Caco-2 (cell line): ENCODE results near the gene FLT3LG. TPM values are rescaled to one million over a fixed set of nuclear protein-coding genes. Genes with fewer than 3 reads are reported as not detected.

ENCODE experiments used
- BruUV-seq: library from RNA; stranded (reverse); fragments of 400-500 nt; replicated peaks from 2 replicates; lab custom pipeline; 2021; lab: Mats Ljungman, UMichigan
- CTCF ChIA-PET: fragments of 300-600 bp; sonication (Branson Sonifier 250); formaldehyde crosslinking; loops from one replicate; lab custom pipeline; 2022; ENCODE audit warnings: antibody characterized with exemption; lab: Charles Lee
- POLR2A ChIA-PET: fragments of 300-600 bp; sonication (Branson Sonifier 250); formaldehyde crosslinking; loops from one replicate; lab custom pipeline; 2022; ENCODE audit warnings: antibody characterized with exemption; lab: Charles Lee
- DNase-seq, 2 experiments: peaks; one replicate each; pipeline versions ENCODE4 v3.0.0 to v3.0.0-alpha.2; 2020 to 2022
- H3K27me3 ChIP-seq: replicated peaks from 2 replicates; pipeline ENCODE4 v1.6.0; 2011; ENCODE audit warnings: low read length; ENCODE audit not compliant: control insufficient read depth, insufficient read depth
- H3K36me3 ChIP-seq: 2 replicates; pipeline ENCODE4 v1.5.1; 2011; ENCODE audit warnings: low read length; ENCODE audit not compliant: control insufficient read depth, insufficient read depth
- H3K4me1 ChIP-seq: fragments of 250-450 bp; sonication (Bioruptor Pico); 2 replicates; pipeline ENCODE4 v1.5.1; 2020; ENCODE audit warnings: mild to moderate bottlenecking
- H3K4me3 ChIP-seq: 2 replicates; pipeline ENCODE4 v1.5.1; 2011; ENCODE audit warnings: low read depth, mild to moderate bottlenecking, control low read depth, low read length
- H3K9me3 ChIP-seq: fragments of 250-450 bp; sonication (Bioruptor Pico); 2 replicates; pipeline ENCODE4 v1.5.1; 2020; ENCODE audit warnings: mild to moderate bottlenecking, moderate library complexity
- H3K27ac Mint-ChIP-seq: one replicate; pipeline ENCODE4 v1.8.0; 2022; ENCODE audit warnings: mixed read lengths; ENCODE audit not compliant: unreplicated experiment
- H3K27me3 Mint-ChIP-seq: one replicate; pipeline ENCODE4 v1.8.0; 2022; ENCODE audit warnings: mixed read lengths; ENCODE audit not compliant: insufficient read depth, unreplicated experiment
- H3K36me3 Mint-ChIP-seq: one replicate; pipeline ENCODE4 v1.8.0; 2022; ENCODE audit warnings: mild to moderate bottlenecking, mixed read lengths; ENCODE audit not compliant: insufficient read depth, unreplicated experiment
- H3K4me1 Mint-ChIP-seq: one replicate; pipeline ENCODE4 v1.8.0; 2022; ENCODE audit warnings: low read depth, mixed read lengths; ENCODE audit not compliant: unreplicated experiment
- H3K4me3 Mint-ChIP-seq: one replicate; pipeline ENCODE4 v1.8.0; 2022; ENCODE audit warnings: mild to moderate bottlenecking, moderate library complexity, mixed read lengths; ENCODE audit not compliant: unreplicated experiment
- H3K9me3 Mint-ChIP-seq: one replicate; pipeline ENCODE4 v1.8.0; 2022; ENCODE audit warnings: mixed read lengths; ENCODE audit not compliant: unreplicated experiment
- intact Hi-C: fragments of 100-400 bp; cut with micrococcal nuclease; formaldehyde crosslinking; loops from one replicate; pipeline ENCODE4 v1.10.0; 2022; ENCODE audit not compliant: unreplicated experiment
- total RNA-seq: library from RNA; stranded (reverse); gene quantifications from 2 replicates; pipeline ENCODE4 v1.2.3, GENCODE V29; 2022
- TF ChIP-seq, protein P1 (sequence below), 2 experiments: fragments of 200-600 bp in 1 of 2; IDR thresholded peaks; 1 replicate in 1 of 2; 2 replicates in 1 of 2; pipeline versions ENCODE4 v1.5.1 to v1.8.0; 2011 to 2022; ENCODE audit warnings: antibody characterized with exemption in 1 of 2, control low read depth in 1 of 2, inconsistent platforms in 1 of 2, low read depth in 1 of 2, low read length in 1 of 2, mild to moderate bottlenecking in 1 of 2, moderate library complexity in 1 of 2; ENCODE audit not compliant: insufficient read depth in 1 of 2, severe bottlenecking in 1 of 2, unreplicated experiment in 1 of 2

The FLT3LG gene
- total RNA-seq, 1 experiment from 2014 or later: 2.1 TPM

DNA sequence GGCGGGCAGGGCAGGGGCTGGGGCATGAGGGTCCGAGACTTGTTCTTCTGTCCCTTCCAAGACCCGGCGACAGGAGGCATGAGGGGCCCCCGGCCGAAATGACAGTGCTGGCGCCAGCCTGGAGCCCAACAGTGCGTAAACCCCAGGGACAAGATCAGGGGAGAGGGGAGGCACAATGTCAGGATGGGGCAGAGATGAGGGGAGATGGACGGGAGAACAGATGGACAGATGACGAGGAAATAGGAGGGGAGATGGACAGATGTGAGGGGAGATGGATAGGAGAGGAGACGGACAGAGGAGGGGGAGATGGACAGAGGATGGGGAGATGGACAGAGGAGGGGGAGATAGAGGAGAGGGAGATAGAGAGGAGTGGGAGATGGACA is 518 bp downstream of the FLT3LG start:
- peak overlapping the region; percentile 72 for H3K4me3 Mint-ChIP-seq
- Histone ChIP-seq H3K4me1 (no peaks in the 10 kb centered on the region; the same call in 1 of the 2 replicates), H3K36me3 (no peaks in the 10 kb centered on the region), H3K9me3 (no peaks in the 10 kb centered on the region), H3K4me3 (peak overlapping the region; percentile 51), H3K27me3 (no peaks in the 10 kb centered on the region)
- peaks cover 10% of the 10 kb centered on the region for H3K4me1 Mint-ChIP-seq
- peaks cover 26% of the 10 kb centered on the region for H3K36me3 Mint-ChIP-seq
- peaks cover 3% of the 10 kb centered on the region for H3K27me3 Mint-ChIP-seq
- no TSS peak for BruUV-seq
- H3K9me3 Mint-ChIP-seq: no peaks in the 10 kb centered on the region
- no peak overlapping the region for H3K27ac Mint-ChIP-seq
- TF ChIP-seq, protein P1, sequence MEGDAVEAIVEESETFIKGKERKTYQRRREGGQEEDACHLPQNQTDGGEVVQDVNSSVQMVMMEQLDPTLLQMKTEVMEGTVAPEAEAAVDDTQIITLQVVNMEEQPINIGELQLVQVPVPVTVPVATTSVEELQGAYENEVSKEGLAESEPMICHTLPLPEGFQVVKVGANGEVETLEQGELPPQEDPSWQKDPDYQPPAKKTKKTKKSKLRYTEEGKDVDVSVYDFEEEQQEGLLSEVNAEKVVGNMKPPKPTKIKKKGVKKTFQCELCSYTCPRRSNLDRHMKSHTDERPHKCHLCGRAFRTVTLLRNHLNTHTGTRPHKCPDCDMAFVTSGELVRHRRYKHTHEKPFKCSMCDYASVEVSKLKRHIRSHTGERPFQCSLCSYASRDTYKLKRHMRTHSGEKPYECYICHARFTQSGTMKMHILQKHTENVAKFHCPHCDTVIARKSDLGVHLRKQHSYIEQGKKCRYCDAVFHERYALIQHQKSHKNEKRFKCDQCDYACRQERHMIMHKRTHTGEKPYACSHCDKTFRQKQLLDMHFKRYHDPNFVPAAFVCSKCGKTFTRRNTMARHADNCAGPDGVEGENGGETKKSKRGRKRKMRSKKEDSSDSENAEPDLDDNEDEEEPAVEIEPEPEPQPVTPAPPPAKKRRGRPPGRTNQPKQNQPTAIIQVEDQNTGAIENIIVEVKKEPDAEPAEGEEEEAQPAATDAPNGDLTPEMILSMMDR (IDR thresholded peaks at IDR 0.05; ENCODE audit: insufficient read depth in 1 of 2, low read depth in 1 of 2, low read length in 1 of 2, severe bottlenecking in 1 of 2, unreplicated experiment in 1 of 2): no peak
- POLR2A ChIA-PET: no interaction called here
- intact Hi-C loops: no loop called here
- DNase-seq: no peak
- CTCF ChIA-PET: interaction anchor here (1.3 kb wide), 1 partner anchor 72 kb away, joined by 3 read pairs; no protein-coding TSS in a partner anchor

DNA sequence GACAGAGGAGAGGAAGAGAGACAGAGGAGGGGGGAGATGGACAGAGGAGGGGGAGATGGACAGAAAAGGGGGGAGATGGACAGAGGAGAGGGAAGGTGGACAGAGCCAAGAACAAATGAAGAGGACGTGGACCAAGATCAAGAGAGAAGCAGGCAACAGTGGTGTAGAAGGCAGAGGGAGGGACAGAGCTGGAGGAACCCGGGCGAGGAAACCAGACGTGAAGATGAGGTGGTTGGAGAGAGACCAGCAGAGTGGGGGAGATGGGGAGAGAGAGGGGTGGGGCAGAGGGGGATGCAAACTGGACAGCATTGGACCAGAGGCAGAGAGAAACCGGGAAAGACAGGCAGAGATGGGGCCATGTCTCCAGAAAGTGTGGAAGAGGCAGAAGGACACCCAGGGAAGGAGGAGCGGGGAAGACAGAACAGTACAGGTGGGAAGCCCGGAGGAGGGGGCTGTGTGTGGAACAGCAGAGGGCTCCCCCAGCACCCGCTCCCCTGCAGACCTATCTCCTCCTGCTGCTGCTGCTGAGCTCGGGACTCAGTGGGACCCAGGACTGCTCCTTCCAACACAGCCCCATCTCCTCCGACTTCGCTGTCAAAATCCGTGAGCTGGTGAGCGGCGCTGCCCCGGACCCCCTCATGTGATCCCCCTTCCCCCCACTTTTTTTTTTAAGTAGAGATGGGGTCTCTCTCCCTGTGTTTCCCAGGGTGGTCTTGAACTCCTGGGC is 1.3 kb downstream of the FLT3LG start:
- H3K27me3 ChIP-seq: no peaks in the 10 kb centered on the region
- no peak overlapping the region for H3K4me3 ChIP-seq
- no peak for DNase-seq
- CTCF ChIA-PET: interaction anchor here (0.8 to 1.6 kb wide), 6 partner anchors 20 to 482 kb away, joined by 3 to 9 read pairs (median 6); partner anchors contain the start of genes ALDH16A1, GYS1, PIH1D1 and RPS11
- H3K9me3 ChIP-seq: no peaks in the 10 kb centered on the region
- peaks cover 10% of the 10 kb centered on the region for H3K4me1 Mint-ChIP-seq
- intact Hi-C loops: no loop called here
- H3K36me3 Mint-ChIP-seq: peaks cover 26% of the 10 kb centered on the region
- no peak overlapping the region for H3K4me3 Mint-ChIP-seq
- no peaks in the 10 kb centered on the region for H3K9me3 Mint-ChIP-seq
- H3K4me1 ChIP-seq: no peaks in the 10 kb centered on the region; the same call in 1 of the 2 replicates
- peaks cover 3% of the 10 kb centered on the region for H3K27me3 Mint-ChIP-seq
- no TSS peak for BruUV-seq
- TF ChIP-seq, protein P1 (IDR thresholded peaks at IDR 0.05; ENCODE audit: insufficient read depth in 1 of 2, low read depth in 1 of 2, low read length in 1 of 2, severe bottlenecking in 1 of 2, unreplicated experiment in 1 of 2): no peak
- H3K36me3 ChIP-seq: no peaks in the 10 kb centered on the region
- POLR2A ChIA-PET: interaction anchor here (1.0 kb wide), 1 partner anchor 22 kb away, joined by 7 read pairs; the partner anchor contains the start of gene ALDH16A1
- no peak overlapping the region for H3K27ac Mint-ChIP-seq

DNA sequence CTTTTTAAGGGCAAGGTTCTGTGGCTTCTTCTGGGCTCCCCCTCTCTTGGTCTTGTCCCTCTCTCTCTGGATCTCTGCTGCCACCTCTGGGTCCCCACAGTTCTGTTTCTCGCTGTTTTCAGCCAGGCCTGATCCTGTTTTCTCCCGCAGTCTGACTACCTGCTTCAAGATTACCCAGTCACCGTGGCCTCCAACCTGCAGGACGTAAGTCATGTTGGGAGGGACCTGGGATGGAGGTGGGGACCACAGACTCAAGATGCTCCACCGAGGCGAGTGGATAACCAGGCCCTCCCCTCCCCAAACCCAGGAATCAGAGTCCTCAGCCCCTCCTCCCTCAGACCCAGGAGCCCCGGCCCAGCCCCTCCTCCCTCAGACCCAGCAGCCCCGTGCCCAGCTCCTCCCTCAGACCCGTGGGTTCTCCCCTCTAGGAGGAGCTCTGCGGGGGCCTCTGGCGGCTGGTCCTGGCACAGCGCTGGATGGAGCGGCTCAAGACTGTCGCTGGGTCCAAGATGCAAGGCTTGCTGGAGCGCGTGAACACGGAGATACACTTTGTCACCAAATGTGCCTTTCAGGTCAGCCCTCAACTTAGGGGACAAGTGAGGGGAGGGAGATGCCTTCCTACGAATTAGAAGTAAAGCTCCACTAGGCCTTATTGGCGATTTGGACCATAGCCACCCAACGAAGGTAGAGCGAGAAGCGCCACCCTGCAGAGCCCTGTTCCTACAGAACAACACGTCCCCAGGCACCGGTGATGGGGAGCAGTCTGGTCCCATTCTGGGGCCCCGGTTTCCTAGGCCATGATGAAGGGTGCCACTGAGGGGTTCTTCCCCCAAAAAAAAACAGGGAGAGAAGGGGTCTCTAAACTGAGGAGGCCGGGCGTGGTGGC is 2.2 kb downstream of the FLT3LG start:
- intact Hi-C loops: no loop called here
- ChIA-PET POLR2A (interaction anchor here (1.0 kb wide), 1 partner anchor 23 kb away, joined by 7 read pairs; the partner anchor contains the start of gene ALDH16A1), CTCF (interaction anchor here (0.5 to 1.6 kb wide), 8 partner anchors 20 to 483 kb away, joined by 3 to 9 read pairs (median 6); partner anchors contain the start of genes ALDH16A1, GYS1, PIH1D1 and RPS11)
- BruUV-seq: no TSS peak
- Histone ChIP-seq H3K27me3 (no peaks in the 10 kb centered on the region), H3K4me1 (no peaks in the 10 kb centered on the region; the same call in 1 of the 2 replicates), H3K36me3 (no peaks in the 10 kb centered on the region), H3K4me3 (no peak overlapping the region), H3K9me3 (no peaks in the 10 kb centered on the region)
- Mint-ChIP-seq H3K4me3 (no peak overlapping the region), H3K27me3 (peaks cover 3% of the 10 kb centered on the region), H3K4me1 (peaks cover 10% of the 10 kb centered on the region), H3K36me3 (peaks cover 26% of the 10 kb centered on the region), H3K9me3 (no peaks in the 10 kb centered on the region), H3K27ac (no peak overlapping the region)
- DNase-seq: peak; percentile 70 to 76
- TF ChIP-seq, protein P1 (IDR thresholded peaks at IDR 0.05; ENCODE audit: insufficient read depth in 1 of 2, low read depth in 1 of 2, low read length in 1 of 2, severe bottlenecking in 1 of 2, unreplicated experiment in 1 of 2): peak; percentile 45 to 72
